Activated CD8-positive, alpha-beta T cell treated with anti-CD3 and anti-CD28 coated beads for 36 hours (primary cell): Measurements from ENCODE around the gene PFN3. TPM values are rescaled to one million over a fixed set of nuclear protein-coding genes. Genes with fewer than 3 reads are reported as not detected.

Experiments used
- ATAC-seq: fragments of 200-7000 bp; cut with Tn5 transposase; one replicate; pipeline ENCODE4 v1.10.0; 2021; ENCODE audit warnings: mild to moderate bottlenecking, moderate library complexity
- CTCF ChIA-PET: fragments of 350-600 bp; sonication (Branson Sonifier 250); formaldehyde crosslinking; loops from one replicate; lab custom pipeline; 2021; ENCODE audit warnings: antibody characterized with exemption; lab: Charles Lee
- POLR2A ChIA-PET: fragments of 350-600 bp; sonication (Branson Sonifier 250); formaldehyde crosslinking; loops from one replicate; lab custom pipeline; 2021; ENCODE audit warnings: antibody characterized with exemption; lab: Charles Lee
- DNase-seq: peaks from one replicate; pipeline ENCODE4 v3.0.0-alpha.2; 2020
- H3K27ac Mint-ChIP-seq: one replicate; pipeline ENCODE4 v1.8.0; 2021; ENCODE audit warnings: mild to moderate bottlenecking, mixed read lengths
- H3K27me3 Mint-ChIP-seq: one replicate; pipeline ENCODE4 v1.8.0; 2021; ENCODE audit warnings: mixed read lengths
- H3K36me3 Mint-ChIP-seq: one replicate; pipeline ENCODE4 v1.8.0; 2021; ENCODE audit warnings: low read depth, mixed read lengths
- H3K4me1 Mint-ChIP-seq: one replicate; pipeline ENCODE4 v1.8.0; 2021; ENCODE audit warnings: low read depth, mixed read lengths
- H3K4me3 Mint-ChIP-seq: one replicate; pipeline ENCODE4 v1.8.0; 2021; ENCODE audit warnings: mild to moderate bottlenecking, moderate library complexity, mixed read lengths
- H3K9me3 Mint-ChIP-seq: one replicate; pipeline ENCODE4 v1.8.0; 2021; ENCODE audit warnings: mixed read lengths
- intact Hi-C: fragments of 100-400 bp; cut with micrococcal nuclease; formaldehyde crosslinking; loops from one replicate; pipeline ENCODE4 v1.10.0; 2022
- total RNA-seq, 2 experiments: library from RNA; stranded (reverse); gene quantifications; one replicate each; pipeline ENCODE4 v1.2.3, GENCODE V29; 2021
- TF ChIP-seq, protein P1 (sequence below): fragments of 200-600 bp; IDR thresholded peaks from one replicate; pipeline ENCODE4 v1.8.0; 2022; ENCODE audit warnings: antibody characterized with exemption, mild to moderate bottlenecking

PFN3 gene
- total RNA-seq, 2 experiments from 2014 or later = not detected

- no peak for DNase-seq
- Mint-ChIP-seq H3K36me3 (no peaks in the 10 kb centered on the region), H3K4me3 (no peak overlapping the region), H3K9me3 (no peaks in the 10 kb centered on the region), H3K27me3 (peaks cover 23% of the 10 kb centered on the region), H3K4me1 (peaks cover 30% of the 10 kb centered on the region), H3K27ac (no peak overlapping the region)
- POLR2A ChIA-PET = interaction anchor here (3.3 to 7.4 kb wide), 5 partner anchors 22 to 48 kb away, joined by 11 to 140 read pairs (median 45); partner anchors contain the start of genes GRK6 and PRR7
- intact Hi-C loops = no loop called here
- ATAC-seq = no peak
- CTCF ChIA-PET = interaction anchor here (2.3 to 10.5 kb wide), 10 partner anchors 10 to 96 kb away, joined by 6 to 415 read pairs (median 62); partner anchors contain the start of genes GRK6, MXD3 and PRR7
- TF ChIP-seq, protein P1, sequence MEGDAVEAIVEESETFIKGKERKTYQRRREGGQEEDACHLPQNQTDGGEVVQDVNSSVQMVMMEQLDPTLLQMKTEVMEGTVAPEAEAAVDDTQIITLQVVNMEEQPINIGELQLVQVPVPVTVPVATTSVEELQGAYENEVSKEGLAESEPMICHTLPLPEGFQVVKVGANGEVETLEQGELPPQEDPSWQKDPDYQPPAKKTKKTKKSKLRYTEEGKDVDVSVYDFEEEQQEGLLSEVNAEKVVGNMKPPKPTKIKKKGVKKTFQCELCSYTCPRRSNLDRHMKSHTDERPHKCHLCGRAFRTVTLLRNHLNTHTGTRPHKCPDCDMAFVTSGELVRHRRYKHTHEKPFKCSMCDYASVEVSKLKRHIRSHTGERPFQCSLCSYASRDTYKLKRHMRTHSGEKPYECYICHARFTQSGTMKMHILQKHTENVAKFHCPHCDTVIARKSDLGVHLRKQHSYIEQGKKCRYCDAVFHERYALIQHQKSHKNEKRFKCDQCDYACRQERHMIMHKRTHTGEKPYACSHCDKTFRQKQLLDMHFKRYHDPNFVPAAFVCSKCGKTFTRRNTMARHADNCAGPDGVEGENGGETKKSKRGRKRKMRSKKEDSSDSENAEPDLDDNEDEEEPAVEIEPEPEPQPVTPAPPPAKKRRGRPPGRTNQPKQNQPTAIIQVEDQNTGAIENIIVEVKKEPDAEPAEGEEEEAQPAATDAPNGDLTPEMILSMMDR = no peak
These were observed 5.3 kb upstream of the PFN3 start for GRCh38 chr5:177405805-177406204.

GRCh38 chr5:177405312-177405711 lies 4.9 kb upstream of the PFN3 start:
- intact Hi-C loops = no loop called here
- TF ChIP-seq, protein P1 = no peak
- H3K4me3 Mint-ChIP-seq = peak overlapping the region; percentile 73
- ChIA-PET CTCF (interaction anchor here (1.1 to 10.5 kb wide), 17 partner anchors 10 to 292 kb away, joined by 3 to 415 read pairs (median 39); partner anchors contain the start of genes DOK3, GRK6, MXD3 and PRR7), POLR2A (interaction anchor here (0.9 to 7.4 kb wide), 8 partner anchors 16 to 93 kb away, joined by 3 to 140 read pairs (median 28); partner anchors contain the start of genes GRK6, MXD3 and PRR7)
- no peaks in the 10 kb centered on the region for H3K9me3 Mint-ChIP-seq
- DNase-seq (no peak), ATAC-seq (no peak)
- no peak overlapping the region for H3K27ac Mint-ChIP-seq
- peaks cover 26% of the 10 kb centered on the region for H3K4me1 Mint-ChIP-seq
- H3K27me3 Mint-ChIP-seq = peaks cover 23% of the 10 kb centered on the region
- H3K36me3 Mint-ChIP-seq = no peaks in the 10 kb centered on the region

DNA sequence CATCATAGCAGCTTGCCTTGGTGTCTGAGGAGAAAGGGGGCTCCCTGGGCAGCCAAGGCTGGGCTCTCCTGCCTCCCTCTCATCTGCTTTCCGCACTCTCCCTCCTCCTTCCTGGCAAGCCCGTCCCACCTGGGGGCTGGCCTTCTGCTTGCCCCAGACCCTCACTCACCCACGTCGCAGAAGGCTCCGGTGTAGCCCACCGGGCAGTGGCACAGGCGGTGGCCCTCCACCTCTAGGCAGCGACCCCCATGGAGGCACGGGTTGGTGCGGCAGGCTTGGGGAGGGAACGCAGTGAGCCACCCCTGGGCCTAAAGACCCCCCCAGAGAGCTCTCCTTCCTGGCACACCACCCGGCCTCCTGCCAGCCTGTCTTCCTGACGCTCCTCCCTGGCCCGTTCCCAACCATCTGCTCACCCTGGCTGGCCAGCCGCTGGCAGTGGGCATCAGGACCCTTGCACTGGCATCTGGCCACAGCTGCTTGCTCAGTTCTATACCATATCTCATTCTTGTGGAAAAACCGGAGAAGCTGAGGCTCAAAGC lies 4.2 kb upstream of the PFN3 start:
- Mint-ChIP-seq H3K27ac (peak overlapping the region; percentile 34), H3K4me3 (peak overlapping the region; percentile 73), H3K4me1 (peaks cover 26% of the 10 kb centered on the region), H3K27me3 (peaks cover 23% of the 10 kb centered on the region), H3K36me3 (no peaks in the 10 kb centered on the region), H3K9me3 (no peaks in the 10 kb centered on the region)
- TF ChIP-seq, protein P1 = no peak
- ChIA-PET CTCF (interaction anchor here (1.0 to 10.5 kb wide), 29 partner anchors 10 to 291 kb away, joined by 3 to 415 read pairs (median 17); partner anchors contain the start of genes DDX41, DOK3, GRK6 and LMAN2), POLR2A (interaction anchor here (0.6 to 7.4 kb wide), 16 partner anchors 11 to 111 kb away, joined by 3 to 140 read pairs (median 5); partner anchors contain the start of genes GRK6, MXD3 and PRR7)
- DNase-seq (no peak), ATAC-seq (no peak)
- intact Hi-C loops = no loop called here

DNA sequence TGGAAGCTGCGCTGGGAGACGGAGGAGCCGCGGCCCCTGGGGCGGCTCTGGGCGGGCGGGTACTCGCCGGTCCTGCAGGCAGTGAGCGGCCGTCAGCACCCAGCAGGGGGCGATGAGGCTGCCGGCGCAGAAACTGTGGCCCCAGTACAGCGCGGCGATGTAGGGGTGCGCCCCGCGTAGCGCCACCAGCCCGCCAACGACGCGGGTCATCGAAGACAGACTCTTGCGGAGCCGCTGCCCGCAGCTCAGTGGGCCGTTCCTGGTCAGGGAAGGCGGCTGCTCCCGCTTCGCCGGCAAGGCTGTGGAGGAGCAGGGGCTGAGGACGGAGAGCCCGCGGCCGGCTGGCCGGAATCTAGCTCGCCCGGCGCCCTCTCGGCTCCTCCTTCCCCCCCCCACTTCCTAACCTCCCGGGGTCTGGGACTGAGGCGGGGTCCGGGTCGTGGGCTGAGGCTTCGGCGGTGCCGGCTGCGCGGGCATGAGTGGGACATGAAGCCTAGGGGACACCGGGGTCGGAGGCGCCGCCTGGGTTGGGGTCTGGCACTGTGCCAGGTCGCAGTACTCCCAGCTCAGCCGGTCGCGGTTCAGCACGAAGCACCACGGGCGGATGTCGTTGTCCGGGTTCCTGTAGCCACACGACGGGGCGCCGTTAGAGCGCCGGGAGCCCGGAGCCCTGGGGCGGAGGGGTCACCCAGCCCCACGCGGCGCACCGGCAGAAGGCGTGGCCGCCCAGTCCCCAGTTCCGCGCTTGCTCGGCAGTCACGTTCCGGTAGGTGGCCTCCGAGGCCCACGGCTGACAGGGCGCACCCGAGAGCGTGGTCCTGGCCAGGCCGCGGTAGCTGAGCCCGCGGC lies 3.6 kb upstream of the PFN3 start:
- Mint-ChIP-seq H3K27me3 (peaks cover 23% of the 10 kb centered on the region), H3K36me3 (no peaks in the 10 kb centered on the region), H3K4me1 (peaks cover 26% of the 10 kb centered on the region), H3K9me3 (no peaks in the 10 kb centered on the region), H3K27ac (peak overlapping the region; percentile 47), H3K4me3 (peak overlapping the region; percentile 73)
- DNase-seq (peak; percentile 89), ATAC-seq (peak; percentile 87)
- POLR2A ChIA-PET = interaction anchor here (0.6 to 7.4 kb wide), 17 partner anchors 12 to 111 kb away, joined by 3 to 140 read pairs (median 5); partner anchors contain the start of genes GRK6, MXD3 and PRR7
- intact Hi-C loops = loop anchor here (2.0 kb wide), 1 partner anchor 51 kb away; no protein-coding TSS in a partner anchor
- CTCF ChIA-PET = interaction anchor here (0.9 to 10.5 kb wide), 36 partner anchors 9 to 291 kb away, joined by 3 to 415 read pairs (median 10); partner anchors contain the start of genes DDX41, DOK3, GRK6 and LMAN2
- TF ChIP-seq, protein P1 = peak; percentile 83
